HCT116 (cell line): ENCODE data around the gene BICRA. TPM values are rescaled to one million over a fixed set of nuclear protein-coding genes. Genes with fewer than 3 reads are reported as not detected.

Experiments used
- ATAC-seq: fragments of 200-7000 bp; cut with Tn5 transposase; 2 replicates; pipeline ENCODE4 v1.9.1; 2020; ENCODE audit warnings: mild to moderate bottlenecking, moderate library complexity
- BruUV-seq: library from RNA; stranded (reverse); fragments of 400-500 nt; replicated peaks from 2 replicates; lab custom pipeline; 2021; lab: Mats Ljungman, UMichigan
- CTCF ChIA-PET: fragments of 300-600 bp; sonication (Branson Sonifier 250); formaldehyde crosslinking; loops from one replicate; lab custom pipeline; 2021; ENCODE audit warnings: antibody characterized with exemption; lab: Charles Lee
- POLR2A ChIA-PET: fragments of 300-600, 350-600 bp; sonication (Branson Sonifier 250); formaldehyde crosslinking; loops from one replicate; lab custom pipeline; 2021; ENCODE audit warnings: antibody characterized with exemption; lab: Charles Lee
- RAD21 ChIA-PET, 2 experiments: fragments of 300-600 bp; sonication (Branson Sonifier 250); formaldehyde crosslinking; loops; one replicate each; lab custom pipeline; 2023; ENCODE audit warnings: low total read pairs in 2 of 2; ENCODE audit not compliant: uncharacterized antibody in 2 of 2, unreplicated experiment in 2 of 2, low non-redundant PET in 1 of 2; lab: Charles Lee
- DNase-seq: peaks from one replicate; pipeline ENCODE4 v3.0.0-alpha.2; 2010; ENCODE audit warnings: low read depth, low spot score
- H2AFZ ChIP-seq: fragments of 200-600 bp; shearing (Covaris generic), sonication (generic); 2 replicates; pipeline ENCODE4 v1.6.1; 2017; ENCODE audit warnings: low read depth, mixed run types, mixed read lengths, antibody characterized with exemption, low read length; ENCODE audit not compliant: poor library complexity, severe bottlenecking
- H3K27ac ChIP-seq: 2 replicates; pipeline ENCODE4 v1.5.1; 2012; ENCODE audit warnings: low read depth, low read length
- H3K27me3 ChIP-seq: fragments of 200-600 bp; sonication (generic); 2 replicates; pipeline ENCODE4 v1.6.1; 2016; ENCODE audit warnings: mixed run types, low read length, mixed read lengths; ENCODE audit not compliant: insufficient read depth
- H3K36me3 ChIP-seq, 2 experiments: fragments of 200-500 bp in 1 of 2; fragments of 200-600 bp in 1 of 2; sonication (Bioruptor generic) in 1 of 2; sonication (generic) in 1 of 2; 2 replicates each; pipeline versions ENCODE4 v1.5.1 to v1.6.1; 2014 to 2016; ENCODE audit warnings: low read length in 2 of 2, inconsistent platforms in 1 of 2, mixed read lengths in 1 of 2, mixed run types in 1 of 2; ENCODE audit not compliant: insufficient read depth in 2 of 2, control insufficient read depth in 1 of 2
- H3K4me1 ChIP-seq, 2 experiments: fragments of 200-600 bp in 1 of 2; sonication (generic) in 1 of 2; 2 replicates each; pipeline versions ENCODE4 v1.5.1 to v1.6.1; 2012 to 2017; ENCODE audit warnings: low read length in 2 of 2, inconsistent platforms in 1 of 2, mild to moderate bottlenecking in 1 of 2, mixed read lengths in 1 of 2, mixed run types in 1 of 2, moderate library complexity in 1 of 2; ENCODE audit not compliant: insufficient read depth in 2 of 2, control insufficient read depth in 1 of 2
- H3K4me2 ChIP-seq: fragments of 200-600 bp; sonication (generic); 2 replicates; pipeline ENCODE4 v1.6.1; 2017; ENCODE audit warnings: mixed run types, low read length, mixed read lengths
- H3K4me3 ChIP-seq, 2 experiments: fragments of 200-600 bp in 1 of 2; sonication (generic) in 1 of 2; replicated peaks in 1 of 2; 2 replicates each; pipeline ENCODE4 v1.5.1; 2011 to 2016; ENCODE audit warnings: low read length in 2 of 2, control low read depth in 1 of 2, low read depth in 1 of 2, mild to moderate bottlenecking in 1 of 2, mixed read lengths in 1 of 2, mixed run types in 1 of 2
- H3K79me2 ChIP-seq: fragments of 200-600 bp; sonication (generic); 2 replicates; pipeline ENCODE4 v1.6.1; 2017; ENCODE audit warnings: mild to moderate bottlenecking, mixed run types, low read length, moderate library complexity, mixed read lengths; ENCODE audit not compliant: insufficient read depth
- H3K9ac ChIP-seq: fragments of 200-600 bp; sonication (generic); 2 replicates; pipeline ENCODE4 v1.6.1; 2016; ENCODE audit warnings: low read length, mixed read lengths
- H3K9me2 ChIP-seq: fragments of 200-600 bp; sonication (generic), shearing (Covaris generic); 2 replicates; pipeline ENCODE4 v1.6.1; 2017; ENCODE audit warnings: mixed run types, mild to moderate bottlenecking, moderate library complexity; ENCODE audit not compliant: insufficient read depth
- H3K9me3 ChIP-seq, 2 experiments: fragments of 200-500 bp in 1 of 2; fragments of 200-600 bp in 1 of 2; sonication (Bioruptor generic) in 1 of 2; sonication (generic) in 1 of 2; 2 replicates each; pipeline ENCODE4 v1.6.1; 2014 to 2017; ENCODE audit warnings: low read length in 2 of 2, mixed read lengths in 2 of 2, inconsistent platforms in 1 of 2, low read depth in 1 of 2, mild to moderate bottlenecking in 1 of 2, mixed run types in 1 of 2, moderate library complexity in 1 of 2; ENCODE audit not compliant: control insufficient read depth in 1 of 2, insufficient read depth in 1 of 2
- H4K20me1 ChIP-seq: fragments of 200-600 bp; sonication (generic), shearing (Covaris generic); 2 replicates; pipeline ENCODE4 v1.6.1; 2017; ENCODE audit warnings: mixed run types, mild to moderate bottlenecking, moderate library complexity; ENCODE audit not compliant: insufficient read depth
- CBX3 ChIP-seq: IDR thresholded peaks from 2 replicates; pipeline ENCODE4 v1.6.1; 2012; ENCODE audit warnings: low read depth
- CEBPB ChIP-seq: IDR thresholded peaks from 2 replicates; pipeline ENCODE4 v1.6.1; 2012; ENCODE audit warnings: low read depth
- EGR1 ChIP-seq: IDR thresholded peaks from 2 replicates; pipeline ENCODE4 v1.6.1; 2012; ENCODE audit warnings: low read depth
- ELF1 ChIP-seq: IDR thresholded peaks from 2 replicates; pipeline ENCODE4 v1.6.1; 2012; ENCODE audit warnings: low read depth, borderline replicate concordance
- JUND ChIP-seq: IDR thresholded peaks from 2 replicates; pipeline ENCODE4 v1.6.1; 2012
- POLR2A ChIP-seq: IDR thresholded peaks from 2 replicates; pipeline ENCODE4 v1.7.0; 2011; ENCODE audit warnings: borderline replicate concordance; ENCODE audit not compliant: insufficient read depth, insufficient read length; ENCODE audit errors: extremely low read depth
- RAD21 ChIP-seq: IDR thresholded peaks from 2 replicates; pipeline ENCODE4 v1.6.1; 2012; ENCODE audit warnings: low read depth, mild to moderate bottlenecking
- SIN3A ChIP-seq: IDR thresholded peaks from 2 replicates; pipeline ENCODE4 v1.6.1; 2012; ENCODE audit warnings: low read depth
- ZBTB33 ChIP-seq: IDR thresholded peaks from 2 replicates; pipeline ENCODE4 v1.6.1; 2011; ENCODE audit warnings: mild to moderate bottlenecking, low read length, moderate library complexity; ENCODE audit not compliant: insufficient replicate concordance; ENCODE audit errors: extremely low read depth
- ZFX ChIP-seq: fragments of 450-650 bp; IDR thresholded peaks from 2 replicates; pipeline ENCODE4 v1.6.1; 2017
- ZNF274 ChIP-seq: fragments of 200-500 bp; sonication (Bioruptor generic); IDR thresholded peaks from 2 replicates; pipeline ENCODE4 v1.6.1; 2014; ENCODE audit warnings: mild to moderate bottlenecking, low read depth, low read length, inconsistent platforms
- intact Hi-C: fragments of 100-400 bp; cut with micrococcal nuclease; formaldehyde crosslinking; loops from 2 replicates; pipeline ENCODE4 v1.10.0; 2022
- total RNA-seq: library from RNA; stranded (reverse); gene quantifications from one replicate; pipeline ENCODE4 v1.2.1, GENCODE V29; 2021; ENCODE audit not compliant: unreplicated experiment
- TF ChIP-seq, protein P1 (sequence below), 3 experiments: fragments of 200-600 bp in 1 of 3; sonication (generic) in 1 of 3; IDR thresholded peaks in 2 of 3; conservative IDR thresholded peaks in 1 of 3; 2 replicates each; pipeline ENCODE4 v1.5.1; 2012 to 2017; ENCODE audit warnings: low read depth in 2 of 3, low read length in 2 of 3, antibody characterized with exemption in 1 of 3, borderline replicate concordance in 1 of 3, control low read depth in 1 of 3, mild to moderate bottlenecking in 1 of 3, mixed read lengths in 1 of 3, mixed run types in 1 of 3, moderate library complexity in 1 of 3; ENCODE audit not compliant: insufficient read depth in 1 of 3
- TF ChIP-seq, protein P2 (sequence below): IDR thresholded peaks from 2 replicates; pipeline ENCODE4 v1.6.1; 2012

BICRA gene
- total RNA-seq, 1 experiment from 2014 or later: 11.3 TPM

DNA sequence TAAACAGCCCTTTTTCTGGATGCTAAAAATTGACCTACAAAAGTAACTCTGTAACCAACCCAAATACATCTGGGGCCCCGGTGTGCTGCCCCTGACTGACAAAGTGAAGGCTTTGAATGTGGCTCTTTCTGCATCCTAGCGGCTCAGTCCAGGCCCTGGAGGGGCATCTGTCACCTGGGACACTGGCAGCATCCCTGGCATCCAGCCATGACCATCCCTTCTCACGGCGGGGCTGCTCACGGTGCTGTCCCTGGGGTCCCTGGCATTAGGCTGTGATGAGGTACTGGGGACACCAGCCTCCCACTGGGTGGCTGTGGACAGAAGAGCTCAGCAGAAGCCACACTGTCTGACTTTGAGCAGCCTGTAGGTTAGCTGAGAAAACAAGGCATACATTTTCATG, 34.3 kb downstream of the BICRA start:
- Histone ChIP-seq H2AFZ (no peak overlapping the region), H3K4me3 (no peak overlapping the region), H3K79me2 (peaks cover 48% of the 10 kb centered on the region), H3K4me1 (peaks cover 18 to 40% of the 10 kb centered on the region in 2 experiments), H3K9me2 (no peaks in the 10 kb centered on the region), H4K20me1 (no peaks in the 10 kb centered on the region), H3K9ac (no peak overlapping the region), H3K27me3 (no peaks in the 10 kb centered on the region), H3K27ac (no peak overlapping the region), H3K36me3 (0 out of 4 replicates have a peak, but pooled peaks cover 0 to 7% of the 10 kb centered on the region in 2 experiments), H3K4me2 (no peak overlapping the region), H3K9me3 (no peaks in the 10 kb centered on the region)
- RAD21 ChIA-PET: no interaction called here
- TF ChIP-seq CBX3 (no peak), CEBPB (no peak), SIN3A (no peak)
- TF ChIP-seq, protein P1, sequence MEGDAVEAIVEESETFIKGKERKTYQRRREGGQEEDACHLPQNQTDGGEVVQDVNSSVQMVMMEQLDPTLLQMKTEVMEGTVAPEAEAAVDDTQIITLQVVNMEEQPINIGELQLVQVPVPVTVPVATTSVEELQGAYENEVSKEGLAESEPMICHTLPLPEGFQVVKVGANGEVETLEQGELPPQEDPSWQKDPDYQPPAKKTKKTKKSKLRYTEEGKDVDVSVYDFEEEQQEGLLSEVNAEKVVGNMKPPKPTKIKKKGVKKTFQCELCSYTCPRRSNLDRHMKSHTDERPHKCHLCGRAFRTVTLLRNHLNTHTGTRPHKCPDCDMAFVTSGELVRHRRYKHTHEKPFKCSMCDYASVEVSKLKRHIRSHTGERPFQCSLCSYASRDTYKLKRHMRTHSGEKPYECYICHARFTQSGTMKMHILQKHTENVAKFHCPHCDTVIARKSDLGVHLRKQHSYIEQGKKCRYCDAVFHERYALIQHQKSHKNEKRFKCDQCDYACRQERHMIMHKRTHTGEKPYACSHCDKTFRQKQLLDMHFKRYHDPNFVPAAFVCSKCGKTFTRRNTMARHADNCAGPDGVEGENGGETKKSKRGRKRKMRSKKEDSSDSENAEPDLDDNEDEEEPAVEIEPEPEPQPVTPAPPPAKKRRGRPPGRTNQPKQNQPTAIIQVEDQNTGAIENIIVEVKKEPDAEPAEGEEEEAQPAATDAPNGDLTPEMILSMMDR (IDR thresholded peaks at IDR 0.05 in 2 of 3, conservative IDR thresholded peaks at IDR 0.05 in 1 of 3; ENCODE audit: borderline replicate concordance in 1 of 3, insufficient read depth in 1 of 3, low read depth in 2 of 3, low read length in 2 of 3): no peak
- ATAC-seq (no peak), DNase-seq (no peak)
- POLR2A ChIA-PET: no interaction called here
- BruUV-seq: no TSS peak
- CTCF ChIA-PET: interaction anchor here (0.7 kb wide), 1 partner anchor 10 kb away, joined by 4 read pairs; no protein-coding TSS in a partner anchor
- intact Hi-C loops: no loop called here

DNA sequence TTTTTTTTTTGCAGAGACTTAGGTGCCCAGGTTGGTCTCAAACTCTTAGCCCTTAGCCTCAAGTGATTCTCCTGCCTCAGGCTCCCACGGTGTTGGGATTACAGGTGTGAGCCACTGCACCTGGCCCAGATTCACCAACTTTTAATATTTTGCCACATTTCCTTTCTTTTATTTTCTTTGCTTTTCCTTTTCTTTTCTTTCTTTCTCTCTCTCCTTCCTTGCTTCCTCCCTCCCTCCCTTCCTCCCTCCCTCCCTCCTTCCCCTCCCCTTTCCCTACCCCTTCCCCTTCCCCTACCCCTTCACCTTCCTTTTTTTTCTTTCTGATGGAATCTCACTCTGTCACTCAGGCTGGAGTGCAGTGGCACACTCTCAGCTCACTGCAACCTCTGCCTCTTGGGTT, 35.3 kb downstream of the BICRA start:
- Histone ChIP-seq H3K9me2 (no peaks in the 10 kb centered on the region), H3K36me3 (0 out of 4 replicates have a peak, but pooled peaks cover 0 to 7% of the 10 kb centered on the region in 2 experiments), H3K79me2 (peaks cover 50% of the 10 kb centered on the region), H2AFZ (no peak overlapping the region), H3K27me3 (no peaks in the 10 kb centered on the region), H4K20me1 (no peaks in the 10 kb centered on the region), H3K9me3 (no peaks in the 10 kb centered on the region), H3K4me2 (no peak overlapping the region), H3K4me1 (peaks cover 22 to 44% of the 10 kb centered on the region in 2 experiments), H3K9ac (no peak overlapping the region), H3K4me3 (no peak overlapping the region), H3K27ac (no peak overlapping the region)
- DNase-seq: no peak
- BruUV-seq: no TSS peak
- POLR2A ChIA-PET: no interaction called here
- RAD21 ChIA-PET: interaction anchor here in 1 of 2 experiments (0.7 kb wide), 1 partner anchor 207 kb away, joined by 3 read pairs; no protein-coding TSS in a partner anchor
- intact Hi-C loops: no loop called here
- no peak for ATAC-seq
- CTCF ChIA-PET: interaction anchor here (0.7 kb wide), 1 partner anchor 748 kb away, joined by 3 read pairs; no protein-coding TSS in a partner anchor
- TF ChIP-seq SIN3A (no peak), RAD21 (no peak), ZBTB33 (no peak), EGR1 (no peak), JUND (no peak), POLR2A (no peak), ZFX (no peak), ELF1 (no peak), ZNF274 (no peak)
- TF ChIP-seq, protein P2, sequence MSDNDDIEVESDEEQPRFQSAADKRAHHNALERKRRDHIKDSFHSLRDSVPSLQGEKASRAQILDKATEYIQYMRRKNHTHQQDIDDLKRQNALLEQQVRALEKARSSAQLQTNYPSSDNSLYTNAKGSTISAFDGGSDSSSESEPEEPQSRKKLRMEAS: no peak
